Body of pancreas (tissue), 4 donors: Measurements from ENCODE around the gene RPS6KA2. TPM values are rescaled to one million over a fixed set of nuclear protein-coding genes. Genes with fewer than 3 reads are reported as not detected.

Experiments
- ATAC-seq: fragments of 150-250 bp; one replicate; pipeline ENCODE4 v1.9.1; 2016
- DNase-seq, 4 donors: peaks; one replicate each; pipeline ENCODE4 v3.0.0-alpha.2; 2019
- H3K27ac ChIP-seq, 4 donors: fragments of 200-600 bp; sonication (generic); 1 replicate in 3 of 4; 2 replicates in 1 of 4; pipeline versions ENCODE4 v1.5.1 to v1.6.1; 2016 to 2019; ENCODE audit warnings: mild to moderate bottlenecking in 1 of 4, mixed read lengths in 1 of 4, moderate library complexity in 1 of 4
- H3K27me3 ChIP-seq, 2 donors: fragments of 200-600 bp; sonication (generic); one replicate each; pipeline ENCODE4 v1.6.0; 2016; ENCODE audit warnings: mild to moderate bottlenecking in 1 of 2
- H3K36me3 ChIP-seq, 2 donors: fragments of 200-600 bp; sonication (generic); replicated peaks in 1 of 2; 2 replicates each; pipeline ENCODE4 v1.5.1; 2016; ENCODE audit warnings: low read depth in 2 of 2; ENCODE audit not compliant: insufficient read depth in 1 of 2
- H3K4me1 ChIP-seq: fragments of 200-600 bp; sonication (generic); one replicate; pipeline ENCODE4 v1.6.0; 2016
- H3K4me3 ChIP-seq, 2 donors: fragments of 200-600 bp; sonication (generic); 1 replicate in 1 of 2; 2 replicates in 1 of 2; pipeline ENCODE4 v1.5.1; 2016 to 2019
- H3K9me3 ChIP-seq, 3 donors: fragments of 200-600 bp; sonication (generic); 1 replicate in 2 of 3; 2 replicates in 1 of 3; pipeline ENCODE4 v1.5.1; 2016
- POLR2A ChIP-seq, 3 donors: fragments of 450-650 bp; IDR thresholded peaks; one replicate each; pipeline ENCODE4 v1.6.1; 2016; ENCODE audit warnings: antibody characterized with exemption in 3 of 3, mild to moderate bottlenecking in 2 of 3
- WGBS, 2 donors: methylation state at CpG; one replicate each; pipeline ENCODE4 v1.1.5; 2017; 5-methylcytosine and 5-hydroxymethylcytosine counted together
- intact Hi-C: fragments of 100-400 bp; cut with DNase I; formaldehyde crosslinking; loops from one replicate; pipeline ENCODE4 v1.15.1; 2023
- total RNA-seq, 2 donors: library from RNA; depleted of rRNA; stranded (reverse); fragments of >200 nt; gene quantifications; one replicate each; pipeline ENCODE4 v1.1.0, GENCODE V29; 2016
- TF ChIP-seq, protein P1 (sequence below), 7 experiments: fragments of 450-650 bp in 4 of 7; fragments of 200-600 bp in 3 of 7; sonication (generic) in 3 of 7; IDR thresholded peaks; one replicate each; pipeline ENCODE4 v1.5.1; 2016 to 2019; ENCODE audit warnings: antibody characterized with exemption in 7 of 7

The RPS6KA2 gene
- total RNA-seq, 2 donors from 2014 or later = 24.4 to 53.7 TPM

DNA sequence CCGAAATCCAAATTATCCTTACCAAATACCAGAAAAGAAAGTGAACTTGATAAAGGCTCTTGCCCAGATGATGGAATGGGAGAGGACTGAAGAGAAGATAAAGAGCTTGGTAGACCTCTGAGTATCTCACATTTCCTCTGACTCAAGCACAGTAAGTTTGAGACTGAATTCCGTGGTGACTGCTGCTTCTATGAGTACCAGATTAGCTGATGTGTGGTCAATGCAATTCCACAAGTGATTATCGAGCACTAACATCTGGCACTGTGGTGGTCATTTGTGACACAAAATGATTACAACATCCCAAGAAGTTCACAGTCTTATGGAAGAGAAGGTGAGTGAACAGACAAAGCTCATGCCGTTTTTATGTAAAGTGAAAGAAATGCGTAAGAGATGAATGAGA, 2.6 kb upstream of the RPS6KA2 start:
- ATAC-seq = no peak
- H3K27me3 ChIP-seq = no peaks in the 10 kb centered on the region
- TF ChIP-seq, protein P1, sequence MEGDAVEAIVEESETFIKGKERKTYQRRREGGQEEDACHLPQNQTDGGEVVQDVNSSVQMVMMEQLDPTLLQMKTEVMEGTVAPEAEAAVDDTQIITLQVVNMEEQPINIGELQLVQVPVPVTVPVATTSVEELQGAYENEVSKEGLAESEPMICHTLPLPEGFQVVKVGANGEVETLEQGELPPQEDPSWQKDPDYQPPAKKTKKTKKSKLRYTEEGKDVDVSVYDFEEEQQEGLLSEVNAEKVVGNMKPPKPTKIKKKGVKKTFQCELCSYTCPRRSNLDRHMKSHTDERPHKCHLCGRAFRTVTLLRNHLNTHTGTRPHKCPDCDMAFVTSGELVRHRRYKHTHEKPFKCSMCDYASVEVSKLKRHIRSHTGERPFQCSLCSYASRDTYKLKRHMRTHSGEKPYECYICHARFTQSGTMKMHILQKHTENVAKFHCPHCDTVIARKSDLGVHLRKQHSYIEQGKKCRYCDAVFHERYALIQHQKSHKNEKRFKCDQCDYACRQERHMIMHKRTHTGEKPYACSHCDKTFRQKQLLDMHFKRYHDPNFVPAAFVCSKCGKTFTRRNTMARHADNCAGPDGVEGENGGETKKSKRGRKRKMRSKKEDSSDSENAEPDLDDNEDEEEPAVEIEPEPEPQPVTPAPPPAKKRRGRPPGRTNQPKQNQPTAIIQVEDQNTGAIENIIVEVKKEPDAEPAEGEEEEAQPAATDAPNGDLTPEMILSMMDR (IDR thresholded peaks at IDR 0.05) = no peak
- TF ChIP-seq POLR2A (IDR thresholded peaks at IDR 0.05) = no peak
- H3K27ac ChIP-seq = no peak overlapping the region
- H3K4me3 ChIP-seq = no peak overlapping the region
- no peaks in the 10 kb centered on the region for H3K9me3 ChIP-seq
- intact Hi-C loops = no loop called here
- peaks cover 23% of the 10 kb centered on the region for H3K4me1 ChIP-seq
- H3K36me3 ChIP-seq = no peaks in the 10 kb centered on the region
- WGBS, 2 donors = 80 to 88% methylated on average over 5 of the region's 5 CpGs
- DNase-seq = no peak

GRCh38 chr6:166627875-166628801, 1.1 kb upstream of the RPS6KA2 start:
- Histone ChIP-seq H3K27ac (peak overlapping the region; percentile 74 to 92 (median 88)), H3K4me1 (peaks cover 34% of the 10 kb centered on the region), H3K27me3 (no peaks in the 10 kb centered on the region), H3K4me3 (peak overlapping the region; percentile 3 to 61), H3K36me3 (no peaks in the 10 kb centered on the region), H3K9me3 (no peaks in the 10 kb centered on the region)
- no peak for TF ChIP-seq POLR2A (IDR thresholded peaks at IDR 0.05)
- TF ChIP-seq, protein P1 (IDR thresholded peaks at IDR 0.05) = peak in 1 of 7 experiments; percentile 8
- DNase-seq (peak; percentile 71 to 79 (median 78)), ATAC-seq (peak; percentile 27)
- intact Hi-C loops = no loop called here
- 0 to 1% methylated on average over 33 to 61 of the region's 61 CpGs for WGBS, 2 donors

DNA sequence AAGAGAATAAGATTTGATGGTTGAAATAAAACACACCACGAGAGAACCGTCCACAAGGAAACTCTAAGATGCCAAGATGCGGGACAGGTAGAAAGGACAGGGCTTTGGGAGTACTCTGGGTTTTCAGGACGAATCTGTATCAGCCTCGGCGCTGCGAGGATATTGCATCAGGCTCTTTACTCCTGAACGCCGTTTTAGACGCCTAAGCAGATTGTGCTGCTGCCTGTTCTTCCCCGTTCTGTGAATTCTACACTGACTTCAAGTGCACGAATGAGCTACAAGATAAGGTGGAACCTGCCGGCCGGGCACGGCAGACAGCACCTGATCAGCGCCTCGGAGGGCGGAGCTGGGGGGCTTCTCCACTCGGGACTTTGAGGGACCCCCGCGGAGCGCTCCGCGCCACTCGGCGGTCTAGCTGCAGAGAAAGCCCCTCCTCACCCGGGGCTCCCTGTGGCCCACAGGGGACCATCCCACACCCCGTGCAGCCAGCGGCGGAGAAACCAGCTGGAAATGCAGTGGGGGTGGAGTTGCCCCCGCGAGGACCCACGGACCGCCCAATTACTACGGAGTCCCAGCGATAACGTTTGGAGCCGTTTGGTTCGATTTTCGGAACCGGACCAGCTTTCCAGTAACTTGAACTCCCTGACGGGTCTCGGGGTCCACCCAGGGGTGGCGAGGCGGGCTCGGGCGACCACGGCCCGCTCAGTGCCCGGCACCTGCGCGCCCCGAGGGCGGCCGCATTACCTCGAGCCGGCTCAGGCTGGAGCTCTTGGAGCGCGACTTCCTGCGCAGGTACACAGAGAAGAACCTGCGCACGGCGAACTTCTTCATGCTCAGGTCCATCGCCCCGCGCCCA, 646 bp downstream of the RPS6KA2 start:
- Histone ChIP-seq H3K4me1 (peaks cover 43% of the 10 kb centered on the region), H3K4me3 (peak overlapping the region; percentile 60 to 73), H3K36me3 (no peaks in the 10 kb centered on the region), H3K9me3 (no peaks in the 10 kb centered on the region), H3K27me3 (no peaks in the 10 kb centered on the region), H3K27ac (peak overlapping the region; percentile 82 to 91 (median 88))
- intact Hi-C loops = no loop called here
- peak; percentile 30 for ATAC-seq
- peak; percentile 42 to 70 (median 62) for DNase-seq
- peak in 2 of 3 donors; percentile 8 to 40 for TF ChIP-seq POLR2A (IDR thresholded peaks at IDR 0.05)
- TF ChIP-seq, protein P1 (IDR thresholded peaks at IDR 0.05) = no peak
- WGBS, 2 donors = 1% methylated on average over 13 to 66 of the region's 66 CpGs

DNA sequence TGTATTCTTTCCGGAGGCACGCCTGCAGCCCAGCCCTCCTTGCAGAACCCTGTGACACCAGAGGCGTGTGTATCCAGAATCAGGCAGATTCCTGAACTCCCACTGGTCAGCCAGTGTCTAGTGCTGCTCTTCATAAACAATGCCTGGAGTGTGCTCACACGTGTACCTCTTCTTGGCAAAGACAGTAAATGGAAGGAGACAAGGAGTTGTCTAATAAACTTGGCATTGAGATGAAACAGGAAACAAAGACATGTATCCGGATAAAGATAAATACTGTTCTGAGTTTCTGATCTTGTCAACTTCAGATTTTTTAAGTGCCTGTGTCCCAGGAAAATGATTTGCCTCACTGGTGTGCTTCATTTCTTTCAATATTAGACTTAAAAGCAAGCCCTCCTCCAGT, 1.7 kb downstream of the RPS6KA2 start:
- Histone ChIP-seq H3K36me3 (no peaks in the 10 kb centered on the region), H3K4me1 (peaks cover 54% of the 10 kb centered on the region), H3K27me3 (no peaks in the 10 kb centered on the region), H3K4me3 (no peak overlapping the region), H3K9me3 (no peaks in the 10 kb centered on the region), H3K27ac (peak overlapping the region in 1 of 4 donors; percentile 91)
- TF ChIP-seq, protein P1 (IDR thresholded peaks at IDR 0.05) = no peak
- no peak for ATAC-seq
- WGBS, 2 donors = 50 to 52% methylated on average over 5 of the region's 5 CpGs
- DNase-seq = no peak
- intact Hi-C loops = no loop called here
